HG03196 (cell line): ENCODE data around the gene ENGASE.

Experiments
- ATAC-seq: cut with Tn5 transposase; IDR thresholded peaks from one replicate; pipeline ENCODE4 v1.9.1; 2021; ENCODE audit not compliant: unreplicated experiment

Gene ENGASE

GRCh38 chr17:79091226-79091670, 16.6 kb downstream of the ENGASE start:
- ATAC-seq, result no peak

- ATAC-seq, result no peak
These were observed 17.9 kb downstream of the ENGASE start for GRCh38 chr17:79092567-79092966.

- ATAC-seq, result no peak
These were observed 18.6 kb downstream of the ENGASE start for GRCh38 chr17:79093270-79093669.

GRCh38 chr17:79094261-79094660, 19.6 kb downstream of the ENGASE start:
- ATAC-seq, result no peak

- ATAC-seq, result no peak
These were observed 20.9 kb downstream of the ENGASE start for GRCh38 chr17:79095345-79096055.

GRCh38 chr17:79096477-79096876, 21.9 kb downstream of the ENGASE start:
- no peak for ATAC-seq

- ATAC-seq, result no peak
These were observed 22.8 kb downstream of the ENGASE start for GRCh38 chr17:79097226-79098055.

GRCh38 chr17:79098282-79098867, 23.8 kb downstream of the ENGASE start:
- no peak for ATAC-seq

GRCh38 chr17:79100405-79100804, 25.8 kb downstream of the ENGASE start:
- no peak for ATAC-seq

GRCh38 chr17:79101111-79101673, 26.6 kb downstream of the ENGASE start:
- ATAC-seq, result no peak

- no peak for ATAC-seq
These were observed 27.6 kb downstream of the ENGASE start for GRCh38 chr17:79102214-79102613.

- ATAC-seq, result no peak
These were observed 30.4 kb downstream of the ENGASE start for GRCh38 chr17:79104898-79105600.

GRCh38 chr17:79105937-79106336, 31.3 kb downstream of the ENGASE start:
- no peak for ATAC-seq

- ATAC-seq, result no peak
These were observed 32.3 kb downstream of the ENGASE start for GRCh38 chr17:79106958-79107357.

- no peak for ATAC-seq
These were observed 33.0 kb downstream of the ENGASE start for GRCh38 chr17:79107499-79108231.

GRCh38 chr17:79108232-79108850, 33.7 kb downstream of the ENGASE start:
- ATAC-seq, result no peak

GRCh38 chr17:79108870-79109269, 34.2 kb downstream of the ENGASE start:
- ATAC-seq, result no peak

GRCh38 chr17:79109584-79109983, 35.0 kb downstream of the ENGASE start:
- no peak for ATAC-seq

- ATAC-seq, result no peak
These were observed 36.5 kb downstream of the ENGASE start for GRCh38 chr17:79111097-79111496.

- no peak for ATAC-seq
These were observed 37.8 kb downstream of the ENGASE start for GRCh38 chr17:79112471-79112870.
